ENCODE results near the gene CST7.

Gene CST7

GRCh38 chr20:24961384-24962181 is 12.5 kb downstream of the CST7 start:
- peaks cover 4% of the 10 kb centered on the region for H3K4me1 Mint-ChIP-seq (ENCODE audit: low read depth)
- no peaks in the 10 kb centered on the region for H3K27me3 Mint-ChIP-seq (ENCODE audit: low read depth)
- no peak overlapping the region for H3K27ac Mint-ChIP-seq
- H3K9me3 Mint-ChIP-seq: no peaks in the 10 kb centered on the region
- H3K4me3 Mint-ChIP-seq: no peak overlapping the region
- H3K36me3 Mint-ChIP-seq (ENCODE audit: low read depth): peaks cover 49% of the 10 kb centered on the region

DNA sequence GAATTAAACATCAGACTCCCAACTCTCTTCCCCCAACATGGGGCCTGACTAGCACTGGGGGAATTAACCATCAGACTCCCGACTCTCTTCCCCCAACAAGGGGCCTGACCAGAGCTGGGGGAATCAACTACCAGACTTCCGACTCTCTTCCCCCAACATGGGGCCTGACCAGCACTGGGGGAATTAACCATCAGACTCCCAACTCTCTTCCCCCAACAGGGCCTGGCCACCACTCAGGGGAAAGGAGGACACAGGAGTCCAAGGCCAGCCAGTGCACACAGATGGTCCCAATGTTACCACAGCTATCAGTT is 13.1 kb downstream of the CST7 start:
- peaks cover 47% of the 10 kb centered on the region for H3K36me3 Mint-ChIP-seq (ENCODE audit: low read depth)
- H3K4me3 Mint-ChIP-seq: no peak overlapping the region
- peaks cover 4% of the 10 kb centered on the region for H3K4me1 Mint-ChIP-seq (ENCODE audit: low read depth)
- no peaks in the 10 kb centered on the region for H3K9me3 Mint-ChIP-seq
- no peaks in the 10 kb centered on the region for H3K27me3 Mint-ChIP-seq (ENCODE audit: low read depth)
- no peak overlapping the region for H3K27ac Mint-ChIP-seq

- Mint-ChIP-seq H3K27me3 (ENCODE audit: low read depth) (no peaks in the 10 kb centered on the region), H3K4me1 (ENCODE audit: low read depth) (peaks cover 4% of the 10 kb centered on the region), H3K36me3 (ENCODE audit: low read depth) (peaks cover 48% of the 10 kb centered on the region), H3K9me3 (no peaks in the 10 kb centered on the region), H3K4me3 (no peak overlapping the region), H3K27ac (no peak overlapping the region)
Observed at GRCh38 chr20:24962510-24962909, 13.4 kb downstream of the CST7 start.

GRCh38 chr20:24963672-24964505 is 14.8 kb downstream of the CST7 start:
- H3K9me3 Mint-ChIP-seq: no peaks in the 10 kb centered on the region
- no peak overlapping the region for H3K4me3 Mint-ChIP-seq
- no peaks in the 10 kb centered on the region for H3K27me3 Mint-ChIP-seq (ENCODE audit: low read depth)
- peaks cover 4% of the 10 kb centered on the region for H3K4me1 Mint-ChIP-seq (ENCODE audit: low read depth)
- H3K27ac Mint-ChIP-seq: no peak overlapping the region
- H3K36me3 Mint-ChIP-seq (ENCODE audit: low read depth): peaks cover 55% of the 10 kb centered on the region

- Mint-ChIP-seq H3K27me3 (ENCODE audit: low read depth) (no peaks in the 10 kb centered on the region), H3K9me3 (no peaks in the 10 kb centered on the region)
Observed at GRCh38 chr20:24964506-24964840, 15.4 kb downstream of the CST7 start.

DNA sequence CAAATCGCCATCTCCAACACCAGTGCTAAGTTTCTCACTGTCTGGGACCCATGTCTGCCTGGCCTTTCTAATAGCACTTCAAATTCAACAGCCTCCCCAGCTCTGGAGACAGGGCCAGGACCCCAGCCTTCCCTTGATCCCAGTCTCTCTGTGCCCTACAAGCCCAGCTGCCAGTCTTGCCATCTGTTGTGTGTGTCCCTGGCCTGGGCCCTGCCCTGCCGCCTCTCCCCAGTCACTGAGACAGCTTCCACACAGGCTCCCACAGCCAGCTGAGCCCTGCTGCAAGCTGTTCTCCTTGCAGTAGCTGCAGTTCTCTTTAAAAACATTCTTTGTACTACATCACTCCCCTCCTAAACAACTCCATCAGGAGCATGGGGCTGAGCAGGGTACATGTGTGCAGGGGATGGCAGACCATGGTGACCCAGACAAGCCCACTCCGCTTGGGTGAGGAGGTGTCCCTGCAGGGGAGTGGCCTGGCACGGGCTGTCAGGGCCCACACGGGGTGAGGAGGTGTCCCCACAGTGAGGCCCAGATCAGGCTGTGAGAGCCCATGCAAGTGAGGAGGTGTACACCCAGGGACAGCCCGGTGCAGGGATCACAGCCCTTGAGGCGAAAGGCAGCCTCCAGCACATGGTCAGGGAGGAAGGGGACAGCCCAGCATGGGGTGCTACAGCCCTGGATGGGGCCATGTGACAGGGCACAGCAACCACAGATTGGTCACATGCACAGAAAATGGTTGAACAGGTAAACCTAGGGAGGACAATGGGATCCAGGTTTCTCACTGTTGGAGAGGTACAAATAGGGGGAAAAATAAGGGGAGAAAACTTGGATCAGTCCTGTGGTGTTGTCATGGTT is 16.2 kb downstream of the CST7 start:
- Mint-ChIP-seq H3K36me3 (ENCODE audit: low read depth) (peaks cover 62% of the 10 kb centered on the region), H3K9me3 (no peaks in the 10 kb centered on the region), H3K4me3 (no peak overlapping the region), H3K4me1 (ENCODE audit: low read depth) (peaks cover 4% of the 10 kb centered on the region), H3K27ac (peak overlapping the region; percentile 1), H3K27me3 (ENCODE audit: low read depth) (no peaks in the 10 kb centered on the region)

More at GRCh38 chr20:24964506-24964840, 15.4 kb downstream of the CST7 start:
- Mint-ChIP-seq H3K4me1 (ENCODE audit: low read depth) (peaks cover 4% of the 10 kb centered on the region), H3K36me3 (ENCODE audit: low read depth) (peaks cover 56% of the 10 kb centered on the region), H3K27ac (no peak overlapping the region), H3K4me3 (no peak overlapping the region)

- Mint-ChIP-seq H3K27me3 (ENCODE audit: low read depth) (no peaks in the 10 kb centered on the region), H3K4me3 (no peak overlapping the region), H3K36me3 (ENCODE audit: low read depth) (peaks cover 63% of the 10 kb centered on the region), H3K9me3 (no peaks in the 10 kb centered on the region), H3K27ac (no peak overlapping the region), H3K4me1 (ENCODE audit: low read depth) (peaks cover 2% of the 10 kb centered on the region)
Observed at GRCh38 chr20:24966317-24967012, 17.4 kb downstream of the CST7 start.

- Mint-ChIP-seq H3K9me3 (no peaks in the 10 kb centered on the region), H3K27ac (no peak overlapping the region), H3K4me3 (no peak overlapping the region), H3K36me3 (ENCODE audit: low read depth) (peaks cover 58% of the 10 kb centered on the region), H3K4me1 (ENCODE audit: low read depth) (peaks cover 2% of the 10 kb centered on the region), H3K27me3 (ENCODE audit: low read depth) (no peaks in the 10 kb centered on the region)
Observed at GRCh38 chr20:24968278-24968800, 19.3 kb downstream of the CST7 start.

GRCh38 chr20:24969186-24970029 is 20.3 kb downstream of the CST7 start:
- Mint-ChIP-seq H3K9me3 (no peaks in the 10 kb centered on the region), H3K4me3 (no peak overlapping the region), H3K27ac (no peak overlapping the region), H3K36me3 (ENCODE audit: low read depth) (peaks cover 62% of the 10 kb centered on the region), H3K4me1 (ENCODE audit: low read depth) (peaks cover 2% of the 10 kb centered on the region), H3K27me3 (ENCODE audit: low read depth) (no peaks in the 10 kb centered on the region)

DNA sequence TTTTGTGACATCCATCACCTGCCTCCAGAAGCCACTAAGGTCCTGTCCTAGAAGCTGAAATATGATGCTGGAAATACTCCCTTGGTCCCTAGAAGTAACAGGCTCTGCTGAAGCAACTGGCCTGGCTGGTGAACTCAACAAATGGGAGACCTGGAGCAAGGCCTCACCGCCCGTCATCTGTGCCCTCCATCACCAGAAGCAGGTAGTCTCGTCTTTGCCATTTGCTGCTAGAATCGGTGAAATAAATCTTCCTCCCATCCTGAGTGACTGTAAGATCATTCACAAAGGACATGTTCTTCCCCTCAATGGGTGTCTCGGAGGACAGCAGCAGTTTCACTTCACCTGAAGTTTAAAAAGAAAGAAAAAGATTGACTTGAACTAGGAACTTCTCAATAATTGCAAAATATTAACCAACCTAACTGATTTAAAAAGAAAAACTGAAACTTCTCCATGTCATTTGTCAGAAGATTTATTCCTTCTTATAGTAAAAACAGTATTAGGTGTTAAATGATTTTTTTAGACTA is 21.0 kb downstream of the CST7 start:
- peaks cover 60% of the 10 kb centered on the region for H3K36me3 Mint-ChIP-seq (ENCODE audit: low read depth)
- no peaks in the 10 kb centered on the region for H3K27me3 Mint-ChIP-seq (ENCODE audit: low read depth)
- peaks cover 2% of the 10 kb centered on the region for H3K4me1 Mint-ChIP-seq (ENCODE audit: low read depth)
- H3K9me3 Mint-ChIP-seq: peaks cover 1% of the 10 kb centered on the region
- H3K4me3 Mint-ChIP-seq: no peak overlapping the region
- peak overlapping the region; percentile 41 for H3K27ac Mint-ChIP-seq

DNA sequence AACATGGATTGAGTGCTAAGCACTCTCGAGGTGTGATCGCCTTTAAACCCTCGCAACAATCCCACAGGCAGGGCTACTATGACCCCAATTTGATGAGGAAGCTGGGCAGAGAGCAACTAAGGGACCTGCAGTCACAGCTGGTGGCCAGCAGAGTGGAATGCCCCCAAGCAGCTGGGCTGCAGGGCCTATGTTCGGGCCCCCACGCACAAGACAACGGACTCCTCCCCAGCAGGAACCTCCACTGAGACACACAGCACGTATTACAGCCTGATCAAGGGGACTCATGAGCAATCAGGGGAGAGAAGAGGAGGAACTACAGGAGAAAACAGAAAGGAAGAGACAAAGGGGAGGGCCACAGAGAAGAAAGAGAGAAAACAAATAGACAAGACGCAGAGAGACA is 21.7 kb downstream of the CST7 start:
- H3K9me3 Mint-ChIP-seq: peaks cover 8% of the 10 kb centered on the region
- peaks cover 61% of the 10 kb centered on the region for H3K36me3 Mint-ChIP-seq (ENCODE audit: low read depth)
- no peaks in the 10 kb centered on the region for H3K27me3 Mint-ChIP-seq (ENCODE audit: low read depth)
- peaks cover 2% of the 10 kb centered on the region for H3K4me1 Mint-ChIP-seq (ENCODE audit: low read depth)
- no peak overlapping the region for H3K4me3 Mint-ChIP-seq
- H3K27ac Mint-ChIP-seq: no peak overlapping the region

GRCh38 chr20:24971376-24972101 is 22.5 kb downstream of the CST7 start:
- no peaks in the 10 kb centered on the region for H3K27me3 Mint-ChIP-seq (ENCODE audit: low read depth)
- peaks cover 16% of the 10 kb centered on the region for H3K9me3 Mint-ChIP-seq
- H3K36me3 Mint-ChIP-seq (ENCODE audit: low read depth): peaks cover 67% of the 10 kb centered on the region
- no peak overlapping the region for H3K4me3 Mint-ChIP-seq
- no peak overlapping the region for H3K27ac Mint-ChIP-seq
- peaks cover 4% of the 10 kb centered on the region for H3K4me1 Mint-ChIP-seq (ENCODE audit: low read depth)

Data from T-helper 1 cell treated with Interleukin-12 subunit alpha and Interleukin-12 subunit beta and Interleukin-4 antibody, amounts not matched to agents 30 μg/mL and 1 μg/mL, for 36 hours (primary cell).